IMR-90 (cell line): ENCODE results near the gene FSIP2. TPM values are rescaled to one million over a fixed set of nuclear protein-coding genes. Genes with fewer than 3 reads are reported as not detected.

Experiments used
- ATAC-seq: fragments of 200-7000 bp; cut with Tn5 transposase; 2 replicates; pipeline ENCODE4 v1.9.1; 2020; ENCODE audit warnings: low read depth, mild to moderate bottlenecking, moderate library complexity
- BruUV-seq: library from RNA; stranded (reverse); fragments of 400-500 nt; replicated peaks from 2 replicates; lab custom pipeline; 2021; lab: Mats Ljungman, UMichigan
- CTCF ChIA-PET: fragments of 300-600 bp; formaldehyde crosslinking; extraction: SDS; loops from one replicate; lab custom pipeline; 2021; ENCODE audit warnings: antibody characterized with exemption; lab: Yijun Ruan, JAX
- POLR2A ChIA-PET: fragments of 300-600 bp; sonication (Branson Sonifier 250); formaldehyde crosslinking; loops from one replicate; lab custom pipeline; 2022; ENCODE audit warnings: antibody characterized with exemption; ENCODE audit not compliant: unreplicated experiment; lab: Charles Lee
- DNase-seq: peaks from one replicate; pipeline ENCODE4 v3.0.0; 2013
- H2AFZ ChIP-seq: replicated peaks from 2 replicates; pipeline ENCODE3; 2013; ENCODE audit warnings: low read length, mild to moderate bottlenecking; ENCODE audit not compliant: poor library complexity
- H2AK5ac ChIP-seq: 2 replicates; pipeline ENCODE4 v1.6.1; 2013; ENCODE audit warnings: low read depth, low read length, inconsistent platforms
- H2AK9ac ChIP-seq: replicated peaks from 2 replicates; pipeline ENCODE3; 2013; ENCODE audit warnings: mild to moderate bottlenecking, low read depth, low read length, moderate library complexity; ENCODE audit not compliant: poor library complexity
- H2BK120ac ChIP-seq: 2 replicates; pipeline ENCODE4 v1.6.1; 2013; ENCODE audit warnings: low read depth, low read length, inconsistent platforms
- H2BK15ac ChIP-seq: 3 replicates; pipeline ENCODE4 v1.6.1; 2013; ENCODE audit warnings: low read depth, low read length, inconsistent platforms
- H2BK20ac ChIP-seq: 2 replicates; pipeline ENCODE4 v1.6.1; 2013; ENCODE audit warnings: low read depth, mild to moderate bottlenecking, inconsistent platforms, low read length, moderate library complexity
- H2BK5ac ChIP-seq: 2 replicates; pipeline ENCODE4 v1.6.1; 2013; ENCODE audit warnings: mild to moderate bottlenecking, low read depth, low read length, inconsistent platforms; ENCODE audit not compliant: poor library complexity, severe bottlenecking
- H3K14ac ChIP-seq: replicated peaks from 2 replicates; pipeline ENCODE4 v1.6.1; 2013; ENCODE audit warnings: low read depth, low read length, inconsistent platforms
- H3K18ac ChIP-seq: 2 replicates; pipeline ENCODE4 v1.6.1; 2013; ENCODE audit warnings: low read depth, low read length, control low read depth
- H3K23ac ChIP-seq: 2 replicates; pipeline ENCODE4 v1.6.1; 2013; ENCODE audit warnings: low read depth, low read length, inconsistent platforms
- H3K27ac ChIP-seq: 2 replicates; pipeline ENCODE4 v1.5.1; 2013; ENCODE audit warnings: mild to moderate bottlenecking, control low read depth, low read length; ENCODE audit not compliant: insufficient read depth
- H3K27me3 ChIP-seq: 2 replicates; pipeline ENCODE4 v1.6.1; 2013; ENCODE audit warnings: low read length; ENCODE audit not compliant: control insufficient read depth, insufficient read depth
- H3K36me3 ChIP-seq: 2 replicates; pipeline ENCODE4 v1.6.1; 2013; ENCODE audit warnings: low read length, mixed read lengths; ENCODE audit not compliant: control insufficient read depth, insufficient read depth
- H3K4ac ChIP-seq: 2 replicates; pipeline ENCODE4 v1.6.1; 2013; ENCODE audit warnings: low read depth, low read length, inconsistent platforms
- H3K4me1 ChIP-seq: 2 replicates; pipeline ENCODE4 v1.6.1; 2013; ENCODE audit warnings: low read length, mixed read lengths; ENCODE audit not compliant: control insufficient read depth, insufficient read depth
- H3K4me2 ChIP-seq: 2 replicates; pipeline ENCODE4 v1.6.1; 2013; ENCODE audit warnings: low read depth, mild to moderate bottlenecking, control low read depth, low read length, moderate library complexity
- H3K4me3 ChIP-seq: 2 replicates; pipeline ENCODE4 v1.5.1; 2013; ENCODE audit warnings: low read depth, mild to moderate bottlenecking, control low read depth, low read length, moderate library complexity; ENCODE audit not compliant: insufficient read depth
- H3K56ac ChIP-seq: 2 replicates; pipeline ENCODE4 v1.6.1; 2013; ENCODE audit warnings: low read length, inconsistent platforms; ENCODE audit not compliant: insufficient read depth; ENCODE audit errors: extremely low read depth
- H3K79me1 ChIP-seq, 2 experiments: 2 replicates each; pipeline ENCODE4 v1.6.1; 2013; ENCODE audit warnings: low read length in 2 of 2, inconsistent platforms in 1 of 2, low read depth in 1 of 2
- H3K9ac ChIP-seq: 2 replicates; pipeline ENCODE4 v1.6.1; 2013; ENCODE audit warnings: low read depth, low read length, control low read depth
- H3K9me1 ChIP-seq: 2 replicates; pipeline ENCODE4 v1.6.1; 2013; ENCODE audit warnings: low read length, inconsistent platforms; ENCODE audit not compliant: insufficient read depth
- H3K9me3 ChIP-seq: 2 replicates; pipeline ENCODE4 v1.6.1; 2013; ENCODE audit warnings: low read length; ENCODE audit not compliant: control insufficient read depth, insufficient read depth
- H4K20me1 ChIP-seq: 2 replicates; pipeline ENCODE4 v1.6.1; 2013; ENCODE audit warnings: low read length, inconsistent platforms; ENCODE audit not compliant: insufficient read depth
- H4K5ac ChIP-seq: 2 replicates; pipeline ENCODE4 v1.6.1; 2013; ENCODE audit warnings: mild to moderate bottlenecking, low read depth, low read length, control low read depth
- H4K8ac ChIP-seq, 2 experiments: 2 replicates each; pipeline ENCODE4 v1.6.1; 2013; ENCODE audit warnings: low read depth in 2 of 2, low read length in 2 of 2, control low read depth in 1 of 2, inconsistent platforms in 1 of 2
- H4K91ac ChIP-seq: 2 replicates; pipeline ENCODE4 v1.6.1; 2013; ENCODE audit warnings: low read depth, low read length, inconsistent platforms; ENCODE audit not compliant: insufficient read depth
- MAFK ChIP-seq: IDR thresholded peaks from 2 replicates; pipeline ENCODE4 v1.6.1; 2012; ENCODE audit warnings: low read depth, low read length, improper control_type of control experiment
- POLR2A ChIP-seq: IDR thresholded peaks from 2 replicates; pipeline ENCODE4 v1.6.1; 2012; ENCODE audit warnings: mild to moderate bottlenecking, low read depth, low read length
- WGBS, 2 experiments: methylation state at CpG; one replicate each; pipeline versions ENCODE4 v1.1.5 to v1.1.7; 2013; ENCODE audit warnings: missing lambda C conversion rate in 2 of 2; ENCODE audit not compliant: insufficient read length in 1 of 2; ENCODE audit errors: extremely low coverage in 2 of 2; 5-methylcytosine and 5-hydroxymethylcytosine counted together
- dilution Hi-C: fragments of 300-500 bp; cut with HindIII; formaldehyde crosslinking; loops from one replicate; pipeline ENCODE4 v1.14.3; 2018; ENCODE audit warnings: low sequenced_read_pairs; ENCODE audit not compliant: unreplicated experiment
- in situ Hi-C: fragments of 300-500 bp; cut with MboI; formaldehyde crosslinking; loops from 3 replicates; pipeline ENCODE4 v1.14.3; 2019; ENCODE audit warnings: low sequenced_read_pairs, inconsistent platforms, mixed read lengths
- intact Hi-C: fragments of 100-400 bp; cut with micrococcal nuclease; formaldehyde crosslinking; loops from 2 replicates; pipeline ENCODE4 v1.10.0; 2022
- polyA plus RNA-seq, 3 experiments: library from polyadenylated mRNA; depleted of rRNA; stranded (reverse); fragments of >200 nt; gene quantifications; 2 replicates each; pipeline ENCODE4 v1.2.3, GENCODE V29; 2012; ENCODE audit warnings: low replicate concordance in 1 of 3
- total RNA-seq: library from RNA; depleted of rRNA; stranded (reverse); fragments of >200 nt; gene quantifications from 2 replicates; pipeline ENCODE4 v1.2.3, GENCODE V29; 2012

Gene FSIP2
- total and polyA plus RNA-seq, 2 of the 4 experiments (the other 2 are of a cell fraction), result under 0.01 to 0.02 TPM

DNA sequence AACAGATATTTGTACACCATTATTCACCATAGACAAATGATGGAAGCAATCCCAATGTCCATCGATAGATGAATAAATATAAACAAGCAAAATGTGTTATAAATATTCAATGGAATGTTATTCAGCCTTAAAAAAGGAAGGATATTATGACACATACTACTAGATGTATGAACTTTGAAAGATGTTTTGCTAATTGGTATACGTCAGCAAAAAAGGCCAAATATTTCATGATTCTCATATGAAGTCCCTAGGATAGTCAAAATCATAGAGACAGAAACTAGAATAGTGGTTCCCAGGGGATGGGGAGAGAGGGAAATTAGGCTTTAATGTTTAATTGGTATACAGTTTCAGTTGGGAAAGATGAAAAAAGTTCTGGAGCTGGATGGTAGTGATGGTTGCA is 85.2 kb downstream of the FSIP2 start:
- H3K4me2 ChIP-seq, result no peak overlapping the region
- dilution Hi-C loops, result no loop called here
- TF ChIP-seq MAFK (peak; percentile 84), POLR2A (no peak)
- WGBS, 2 experiments, result no CpG with 5 or more reads among the region's 2 CpGs
- intact Hi-C loops, result no loop called here
- ATAC-seq, result no peak
- no peaks in the 10 kb centered on the region for H3K27me3 ChIP-seq
- H3K79me1 ChIP-seq, result no peaks in the 10 kb centered on the region
- H3K27ac ChIP-seq, result no peak overlapping the region
- H4K5ac ChIP-seq, result no peak overlapping the region
- no peak overlapping the region for H2BK120ac ChIP-seq
- no peak overlapping the region for H4K8ac ChIP-seq
- H3K4me1 ChIP-seq, result no peaks in the 10 kb centered on the region
- H3K23ac ChIP-seq, result no peak overlapping the region
- H3K18ac ChIP-seq, result no peak overlapping the region
- H2BK20ac ChIP-seq, result no peak overlapping the region
- H3K4ac ChIP-seq, result no peak overlapping the region
- no peak overlapping the region for H3K9ac ChIP-seq
- no peak overlapping the region for H2AK9ac ChIP-seq
- POLR2A ChIA-PET, result no interaction called here
- H3K14ac ChIP-seq, result no peak overlapping the region
- H2AK5ac ChIP-seq, result no peak overlapping the region
- DNase-seq, result no peak
- H2AFZ ChIP-seq, result no peak overlapping the region
- in situ Hi-C loops, result no loop called here
- H3K4me3 ChIP-seq, result no peak overlapping the region
- no peak overlapping the region for H2BK5ac ChIP-seq
- no peak overlapping the region for H4K91ac ChIP-seq
- no peaks in the 10 kb centered on the region for H3K36me3 ChIP-seq
- H3K56ac ChIP-seq, result no peak overlapping the region
- no peak overlapping the region for H2BK15ac ChIP-seq
- H3K9me3 ChIP-seq, result no peaks in the 10 kb centered on the region; the same call in 1 of the 2 replicates
- CTCF ChIA-PET, result no interaction called here
- no peaks in the 10 kb centered on the region for H4K20me1 ChIP-seq
- no peaks in the 10 kb centered on the region for H3K9me1 ChIP-seq
- no TSS peak for BruUV-seq
